SKM-1 treated with dmso at 0.1 percent for 144 hours (cell line): ENCODE results near the gene TSFM.

ENCODE experiments used
- DNase-seq: peaks from one replicate; lab custom pipeline; 2025; ENCODE audit not compliant: unreplicated experiment; lab: John Stamatoyannopoulos, UW

The TSFM gene

DNA sequence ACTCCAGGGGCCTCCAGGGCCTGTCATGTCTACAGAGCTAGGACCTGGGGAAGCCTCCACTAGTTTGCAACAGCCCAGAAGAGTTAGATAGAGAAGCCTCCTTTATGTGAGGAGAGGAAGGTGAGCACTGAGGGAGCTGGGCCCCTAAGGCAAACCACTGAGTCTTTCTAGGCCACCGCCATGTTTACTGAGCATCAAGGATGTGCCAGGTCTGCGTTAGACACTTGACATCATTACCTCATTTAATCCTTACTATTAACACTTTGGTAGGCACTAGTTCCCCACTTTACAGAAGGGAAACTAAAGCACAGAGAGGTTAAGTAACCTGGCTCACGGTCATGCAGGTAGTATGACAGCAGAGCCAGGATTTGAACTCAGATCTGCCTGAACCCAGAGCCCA lies 51.1 kb downstream of the TSFM start:
- no peak for DNase-seq

- DNase-seq, result no peak
Observed at GRCh38 chr12:57834086-57834876, 51.7 kb downstream of the TSFM start.

GRCh38 chr12:57835366-57836288 lies 53.0 kb downstream of the TSFM start:
- no peak for DNase-seq

DNA sequence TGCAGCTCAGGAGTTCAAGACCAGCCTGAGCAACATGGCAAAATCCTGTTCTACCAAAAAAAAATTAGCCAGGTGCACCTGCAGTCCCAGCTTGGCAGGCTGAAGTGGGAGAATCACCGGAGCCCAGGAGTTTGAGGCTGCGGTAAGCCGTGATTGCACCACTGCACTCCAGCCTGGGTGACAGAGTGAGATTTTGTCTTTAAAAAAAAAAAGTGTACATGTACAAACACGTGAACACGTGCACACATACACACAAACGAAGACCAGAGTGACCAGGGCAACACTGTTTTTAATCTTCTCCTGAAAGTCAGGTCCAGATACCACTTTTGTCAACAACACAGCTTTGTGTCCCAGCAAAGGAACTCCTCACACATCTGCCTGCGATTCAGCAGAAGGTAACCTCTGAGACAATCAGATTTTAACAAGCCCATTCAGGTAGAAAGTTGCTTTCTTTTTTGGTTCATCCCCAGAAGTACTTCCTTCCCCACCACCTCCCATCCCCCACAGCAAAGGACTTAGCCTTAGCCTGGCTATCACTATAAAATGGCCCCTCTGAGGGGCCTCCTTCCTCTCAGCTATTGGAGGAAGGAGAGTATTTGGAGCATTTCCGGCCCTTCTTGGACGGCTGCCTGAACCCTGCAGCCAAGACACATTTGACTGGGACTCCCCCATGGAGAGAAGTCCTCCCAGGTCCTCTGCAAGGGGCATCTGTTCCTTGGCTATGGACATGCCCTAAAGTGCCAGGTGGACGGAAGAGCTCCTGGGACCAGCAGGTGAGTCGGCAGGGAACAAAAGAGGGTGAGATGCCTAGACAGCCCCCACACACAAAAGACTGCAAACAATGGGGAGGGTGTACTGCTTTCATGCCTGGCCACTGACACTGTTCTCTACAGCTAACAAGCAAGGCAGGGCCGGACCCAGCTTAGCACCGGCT lies 54.1 kb downstream of the TSFM start:
- peak; percentile 31 for DNase-seq

DNA sequence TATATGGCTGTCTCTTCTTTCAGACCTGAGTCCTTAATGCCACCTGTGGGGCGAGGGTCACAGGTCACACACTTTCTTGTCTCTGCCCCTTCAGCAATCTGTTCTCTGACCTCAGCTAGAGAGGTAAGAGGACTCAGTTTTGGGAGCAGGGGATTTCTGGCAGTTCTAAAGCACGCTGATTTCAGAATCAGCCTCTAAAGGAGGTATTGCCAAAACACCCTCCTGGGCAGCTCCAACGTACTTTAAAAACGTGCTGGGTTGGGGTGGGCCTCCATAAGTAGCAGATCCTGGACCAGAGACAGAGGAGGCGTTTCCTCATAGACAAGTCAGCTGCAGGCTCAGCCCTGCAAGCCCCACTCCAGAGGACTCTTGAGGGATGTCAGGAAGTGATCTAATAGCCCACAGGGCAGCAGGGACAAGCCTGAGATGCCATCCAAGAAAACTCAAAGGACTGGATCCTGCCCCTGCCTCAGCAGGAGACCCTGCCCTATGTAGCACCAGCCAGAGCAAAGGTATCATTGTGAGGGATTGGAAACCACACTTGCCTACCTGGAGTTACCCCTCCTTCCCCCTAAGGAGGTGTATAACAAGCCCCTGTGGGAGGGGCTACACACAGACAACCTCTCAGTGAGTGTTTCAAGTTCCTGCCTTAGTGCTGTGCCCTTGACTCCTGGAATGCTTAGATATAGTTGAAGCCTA lies 55.4 kb downstream of the TSFM start:
- no peak for DNase-seq

DNA sequence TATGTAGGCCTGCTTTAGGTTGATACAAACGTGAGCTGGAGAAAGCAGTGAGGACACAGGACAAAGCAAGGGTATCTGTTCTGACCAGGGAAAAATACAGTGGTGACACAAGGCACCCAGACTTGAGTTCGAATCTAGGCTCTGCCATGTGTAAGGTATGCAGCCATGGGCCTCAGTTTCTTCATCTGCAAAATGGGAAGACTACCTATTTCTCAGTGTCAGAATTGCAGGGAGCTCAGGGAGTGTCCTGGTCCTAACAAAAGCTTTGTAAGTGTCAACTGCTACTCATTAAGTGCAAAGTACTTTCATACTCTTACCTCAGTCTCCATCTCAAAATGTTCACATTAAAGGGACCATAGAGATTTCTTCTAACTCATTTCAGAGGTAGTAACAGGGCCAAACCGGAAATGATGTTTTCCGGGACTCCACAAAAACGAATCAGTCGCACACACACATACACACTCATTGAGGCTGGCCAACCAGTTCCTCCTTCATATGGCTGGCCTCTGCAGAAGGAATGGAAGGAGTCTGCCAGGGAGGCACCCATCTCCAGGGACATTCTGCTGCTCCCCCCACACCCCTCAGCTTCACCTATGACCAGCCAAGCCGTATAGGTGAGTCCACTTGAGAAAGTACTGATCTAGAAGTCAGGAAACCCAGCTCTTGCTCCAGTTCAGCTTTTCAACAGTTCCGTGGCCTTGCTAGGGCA lies 56.2 kb downstream of the TSFM start:
- DNase-seq, result no peak

GRCh38 chr12:57839996-57840395 lies 57.4 kb downstream of the TSFM start:
- no peak for DNase-seq

- no peak for DNase-seq
Observed at GRCh38 chr12:57840726-57841125, 58.1 kb downstream of the TSFM start.

- DNase-seq, result no peak
Observed at GRCh38 chr12:57841445-57841844, 58.9 kb downstream of the TSFM start.

- no peak for DNase-seq
Observed at GRCh38 chr12:57842342-57843294, 60.0 kb downstream of the TSFM start.

GRCh38 chr12:57844709-57845477 lies 62.3 kb downstream of the TSFM start:
- no peak for DNase-seq

- DNase-seq, result no peak
Observed at GRCh38 chr12:57845478-57846284, 63.1 kb downstream of the TSFM start.

- no peak for DNase-seq
Observed at GRCh38 chr12:57846285-57846576, 63.6 kb downstream of the TSFM start.

- DNase-seq, result peak; percentile 73
Observed at GRCh38 chr12:57846577-57847319, 64.2 kb downstream of the TSFM start, which contains the start of gene CTDSP2. CTDSP2 (minus strand) TSS chr12:57846729; CDS start chr12:57846435, 294 bp downstream.
